Right atrium auricular region (tissue), 2 donors: ENCODE results near the gene TCAP. TPM values are rescaled to one million over a fixed set of nuclear protein-coding genes. Genes with fewer than 3 reads are reported as not detected.

Source experiments
- DNase-seq: peaks from one replicate; pipeline ENCODE4 v3.0.0-alpha.2; 2019; ENCODE audit warnings: low spot score
- H3K27ac ChIP-seq, 2 donors: fragments of 200-600 bp; sonication (generic); 1 replicate in 1 of 2; 2 replicates in 1 of 2; pipeline ENCODE4 v1.5.1; 2016 to 2019
- H3K27me3 ChIP-seq, 2 donors: fragments of 200-600 bp; sonication (generic); one replicate each; pipeline versions ENCODE4 v1.5.1 to v1.6.0; 2017 to 2019
- H3K36me3 ChIP-seq: fragments of 200-600 bp; sonication (generic); one replicate; pipeline ENCODE4 v1.5.1; 2016
- H3K4me1 ChIP-seq, 2 donors: fragments of 200-600 bp; sonication (generic); one replicate each; pipeline versions ENCODE4 v1.5.1 to v1.6.0; 2017 to 2019
- H3K4me3 ChIP-seq, 2 donors: fragments of 200-600 bp; sonication (generic); 1 replicate in 1 of 2; 2 replicates in 1 of 2; pipeline ENCODE4 v1.5.1; 2017 to 2019; ENCODE audit warnings: mild to moderate bottlenecking in 1 of 2, moderate library complexity in 1 of 2
- H3K9me3 ChIP-seq, 2 donors: fragments of 200-600 bp; sonication (generic); one replicate each; pipeline ENCODE4 v1.5.1; 2019
- CTCF ChIP-seq, 2 donors: fragments of 200-600 bp; sonication (generic); IDR thresholded peaks; one replicate each; pipeline ENCODE4 v1.5.1; 2019; ENCODE audit warnings: antibody characterized with exemption in 2 of 2
- total RNA-seq, 2 donors: library from RNA; depleted of rRNA; stranded (reverse); fragments of >200 nt; gene quantifications; one replicate each; pipeline ENCODE4 v1.1.0, GENCODE V29; 2016

TCAP gene
- total RNA-seq, 2 donors from 2014 or later = 3,380 to 5,284 TPM

DNA sequence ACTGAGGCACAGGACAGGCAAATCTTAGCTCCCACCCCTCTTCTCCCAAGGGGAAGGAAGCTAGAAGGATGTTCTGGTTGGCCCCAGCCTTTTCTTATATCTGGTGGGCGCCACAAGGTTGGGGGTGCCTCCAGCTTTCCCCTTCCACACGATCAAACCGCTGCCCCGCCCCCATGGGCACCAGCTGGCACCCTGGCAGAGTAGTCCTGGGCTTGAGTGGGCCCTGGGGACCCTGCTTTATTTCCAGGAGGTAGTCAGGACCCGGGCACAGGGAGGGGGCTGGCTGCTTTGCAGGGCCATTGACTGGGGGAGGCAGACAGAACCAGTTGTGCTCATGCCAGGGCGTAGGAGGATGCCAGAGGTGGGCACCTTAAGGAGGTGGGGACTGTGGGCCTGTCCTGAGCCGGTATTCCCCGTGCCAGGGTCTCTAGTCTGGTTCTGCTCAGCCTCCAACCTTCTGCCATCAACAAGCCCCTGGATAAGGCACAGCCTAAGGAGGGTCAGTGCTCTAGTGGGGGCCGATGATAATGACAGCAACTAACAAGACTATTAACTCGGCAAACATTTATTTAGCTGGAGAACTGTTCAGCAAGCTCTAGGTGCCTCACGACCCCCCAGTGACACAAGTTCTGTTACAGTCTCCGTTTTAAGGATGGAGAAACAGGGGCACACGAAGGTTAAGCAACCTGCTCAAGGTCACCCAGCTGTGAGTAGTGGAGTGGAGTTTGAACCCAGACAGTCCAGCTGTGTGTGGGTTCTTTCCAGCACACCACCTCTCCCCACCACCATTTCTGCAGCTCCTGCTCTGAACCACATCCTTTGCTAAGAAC, 46.0 kb upstream of the TCAP start:
- H3K4me3 ChIP-seq = no peak overlapping the region
- peaks cover 0 to 3% of the 10 kb centered on the region in 2 donors for H3K27me3 ChIP-seq
- peaks cover 0 to 27% of the 10 kb centered on the region in 2 donors for H3K4me1 ChIP-seq
- no peaks in the 10 kb centered on the region for H3K9me3 ChIP-seq
- H3K36me3 ChIP-seq = no peaks in the 10 kb centered on the region
- DNase-seq = no peak
- H3K27ac ChIP-seq = no peak overlapping the region
- no peak for TF ChIP-seq CTCF (IDR thresholded peaks at IDR 0.05)

GRCh38 chr17:39619786-39620101, 45.4 kb upstream of the TCAP start:
- H3K36me3 ChIP-seq = no peaks in the 10 kb centered on the region
- no peak overlapping the region for H3K27ac ChIP-seq
- H3K4me3 ChIP-seq = no peak overlapping the region
- H3K9me3 ChIP-seq = no peaks in the 10 kb centered on the region
- no peak for TF ChIP-seq CTCF (IDR thresholded peaks at IDR 0.05)
- peaks cover 0 to 1% of the 10 kb centered on the region in 2 donors for H3K27me3 ChIP-seq
- peaks cover 0 to 27% of the 10 kb centered on the region in 2 donors for H3K4me1 ChIP-seq
- no peak for DNase-seq

GRCh38 chr17:39621523-39622379, 43.4 kb upstream of the TCAP start:
- Histone ChIP-seq H3K4me3 (no peak overlapping the region), H3K4me1 (peaks cover 0 to 31% of the 10 kb centered on the region in 2 donors), H3K9me3 (no peaks in the 10 kb centered on the region), H3K36me3 (no peaks in the 10 kb centered on the region), H3K27ac (no peak overlapping the region), H3K27me3 (peaks cover 0 to 2% of the 10 kb centered on the region in 2 donors)
- TF ChIP-seq CTCF (IDR thresholded peaks at IDR 0.05) = peak; percentile 98 to 99
- peak; percentile 93 for DNase-seq

DNA sequence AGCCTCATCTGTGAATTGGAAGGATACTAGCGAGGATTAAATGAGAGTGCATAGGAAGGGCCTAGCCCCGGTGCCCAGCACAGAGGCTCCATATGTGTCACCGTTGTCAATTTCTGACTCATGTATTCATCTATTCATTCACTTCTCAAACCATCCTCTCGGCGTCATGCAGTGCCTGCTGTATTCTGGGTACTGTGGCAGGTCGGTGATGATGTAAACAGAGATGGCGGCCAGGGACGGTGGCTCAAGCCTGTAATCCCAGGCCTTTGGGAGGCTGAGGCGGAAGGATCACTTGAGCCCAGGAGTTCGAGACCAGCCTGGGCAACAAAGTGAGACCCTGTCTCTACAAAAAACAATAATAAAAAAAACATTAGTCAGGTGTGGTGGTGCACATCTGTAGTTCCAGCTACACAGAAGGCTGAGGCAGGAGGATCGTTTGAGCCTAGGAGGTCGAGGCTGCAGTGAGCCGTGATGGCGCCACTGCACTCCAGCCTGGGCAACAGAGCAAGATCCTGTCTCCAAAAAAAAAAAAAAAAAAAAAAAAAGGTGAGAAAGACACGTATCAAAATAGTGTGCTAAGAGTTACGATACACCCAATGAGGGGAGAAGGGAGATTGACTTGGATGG, 42.7 kb upstream of the TCAP start:
- Histone ChIP-seq H3K36me3 (no peaks in the 10 kb centered on the region), H3K4me3 (no peak overlapping the region), H3K27ac (no peak overlapping the region), H3K27me3 (peaks cover 0 to 7% of the 10 kb centered on the region in 2 donors), H3K4me1 (peaks cover 0 to 33% of the 10 kb centered on the region in 2 donors), H3K9me3 (no peaks in the 10 kb centered on the region)
- TF ChIP-seq CTCF (IDR thresholded peaks at IDR 0.05) = no peak
- no peak for DNase-seq

DNA sequence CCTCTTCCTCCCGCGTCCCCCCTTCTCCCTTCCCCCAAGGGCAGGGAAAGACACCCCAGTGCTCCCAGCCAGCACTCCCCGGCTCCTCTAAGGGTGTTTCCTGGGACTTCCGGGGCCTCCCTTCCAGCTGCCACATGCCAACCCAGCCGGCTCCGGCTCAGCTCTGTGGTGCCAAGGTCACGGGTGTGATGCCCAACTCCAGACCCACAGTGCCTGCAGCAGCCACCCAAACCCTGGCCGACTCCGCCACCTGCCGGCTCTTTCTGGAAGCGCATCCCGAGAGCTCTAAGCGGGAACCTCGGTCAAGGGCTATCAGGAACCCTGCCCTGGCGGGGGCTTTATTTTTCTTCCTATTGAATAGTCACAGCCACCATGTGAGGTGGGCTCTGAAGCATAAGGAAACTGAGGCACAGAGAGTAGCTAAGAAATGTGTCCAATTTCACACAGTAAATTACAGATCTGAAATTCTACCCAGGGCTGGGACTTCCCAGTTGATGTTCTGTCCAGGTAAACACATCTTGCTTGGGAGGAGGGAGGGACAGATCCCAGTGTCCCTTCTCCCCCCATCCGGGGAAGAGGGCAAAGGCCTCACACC, 41.7 kb upstream of the TCAP start:
- Histone ChIP-seq H3K27me3 (peaks cover 0 to 8% of the 10 kb centered on the region in 2 donors), H3K36me3 (no peaks in the 10 kb centered on the region), H3K9me3 (no peaks in the 10 kb centered on the region), H3K27ac (no peak overlapping the region), H3K4me3 (no peak overlapping the region), H3K4me1 (peaks cover 0 to 31% of the 10 kb centered on the region in 2 donors)
- TF ChIP-seq CTCF (IDR thresholded peaks at IDR 0.05) = peak; percentile 92 to 97
- peak; percentile 89 for DNase-seq
